K562 (cell line): ENCODE measurements around the gene CCDC195.

ENCODE experiments used
- CBX8 ChIP-seq: fragments of 200-600 bp; sonication (generic); IDR thresholded peaks from 2 replicates; pipeline ENCODE4 v1.6.1; 2012; ENCODE audit warnings: borderline replicate concordance, mixed run types, low read depth, mild to moderate bottlenecking, moderate library complexity, mixed read lengths, low read length, control low read depth, inconsistent platforms; ENCODE audit not compliant: poor library complexity, severe bottlenecking; ENCODE audit errors: extremely low read depth
- CREM ChIP-seq: IDR thresholded peaks from 2 replicates; pipeline ENCODE4 v1.6.1; 2014; ENCODE audit warnings: antibody characterized with exemption, low read depth
- CTCF ChIP-seq, 3 experiments: IDR thresholded peaks in 2 of 3; conservative IDR thresholded peaks in 1 of 3; 2 replicates each; pipeline ENCODE4 v1.5.1; 2011 to 2012; ENCODE audit warnings: low read length in 3 of 3, mild to moderate bottlenecking in 3 of 3, control low read depth in 2 of 3, improper control_type of control experiment in 1 of 3, inconsistent platforms in 1 of 3, low read depth in 1 of 3, mixed read lengths in 1 of 3, moderate library complexity in 1 of 3; ENCODE audit not compliant: insufficient read depth in 2 of 3
- GATAD2A ChIP-seq: fragments of 450-650 bp; IDR thresholded peaks from 2 replicates; pipeline ENCODE4 v1.6.1; 2017
- GTF3C2 ChIP-seq: IDR thresholded peaks from 3 replicates; pipeline ENCODE4 v1.6.1; 2011; ENCODE audit warnings: borderline replicate concordance, mild to moderate bottlenecking, moderate library complexity; ENCODE audit not compliant: insufficient read length; ENCODE audit errors: extremely low read depth
- NRF1 ChIP-seq, 2 experiments: fragments of 450-650 bp; IDR thresholded peaks in 1 of 2; conservative IDR thresholded peaks in 1 of 2; 2 replicates each; pipeline ENCODE4 v1.6.1; 2014; ENCODE audit warnings: mild to moderate bottlenecking in 2 of 2
- RBBP5 ChIP-seq: fragments of 200-600 bp; sonication (generic); IDR thresholded peaks from 2 replicates; pipeline ENCODE4 v1.6.1; 2012; ENCODE audit warnings: borderline replicate concordance, mild to moderate bottlenecking, low read length, control low read depth, inconsistent platforms; ENCODE audit not compliant: insufficient read depth, poor library complexity, severe bottlenecking

- TF ChIP-seq RBBP5 (no peak), GTF3C2 (no peak), CBX8 (no peak), NRF1 (conservative IDR thresholded peaks at IDR 0.05 in 1 of 2, IDR thresholded peaks at IDR 0.05 in 1 of 2) (no peak), GATAD2A (no peak), CREM (no peak), CTCF (IDR thresholded peaks at IDR 0.05 in 2 of 3, conservative IDR thresholded peaks at IDR 0.05 in 1 of 3; ENCODE audit: insufficient read depth in 2 of 3, low read depth in 1 of 3, low read length in 3 of 3) (no peak)
Measured at GRCh38 chr2:224747765-224748164, 31.6 kb upstream of the CCDC195 start.
